ENCODE data around the gene EBNA1BP2. TPM values are rescaled to one million over a fixed set of nuclear protein-coding genes. Genes with fewer than 3 reads are reported as not detected.

Gene EBNA1BP2
- total RNA-seq, 1 experiment from 2014 or later, result 109 TPM

- BruUV-seq (replicated peaks), result no TSS peak
- TF ChIP-seq ATF3 (IDR thresholded peaks at IDR 0.05) (no peak), CBX3 (IDR thresholded peaks at IDR 0.05; ENCODE audit: low read depth) (no peak), YY1 (IDR thresholded peaks at IDR 0.05; ENCODE audit: extremely low read depth, insufficient replicate concordance, low read depth, low read length) (no peak), ZBTB33 (IDR thresholded peaks at IDR 0.05; ENCODE audit: extremely low read depth, insufficient replicate concordance, low read length) (no peak), RAD21 (IDR thresholded peaks at IDR 0.05; ENCODE audit: low read depth) (no peak), CTCF (IDR thresholded peaks at IDR 0.05 in 2 of 3, conservative IDR thresholded peaks at IDR 0.05 in 1 of 3; ENCODE audit: borderline replicate concordance in 1 of 3, insufficient read depth in 1 of 3, low read depth in 2 of 3, low read length in 2 of 3) (no peak), FOSL1 (IDR thresholded peaks at IDR 0.05; ENCODE audit: low read depth) (no peak), POLR2AphosphoS5 (IDR thresholded peaks at IDR 0.05; ENCODE audit: low read depth, low read length) (no peak), SP1 (IDR thresholded peaks at IDR 0.05; ENCODE audit: low read depth) (no peak), SRF (IDR thresholded peaks at IDR 0.05; ENCODE audit: low read depth) (no peak), POLR2A (IDR thresholded peaks at IDR 0.05; ENCODE audit: borderline replicate concordance, extremely low read depth, insufficient read depth, insufficient read length) (no peak), EZH2 (IDR thresholded peaks at IDR 0.05) (no peak)
- Histone ChIP-seq H3K4me2 (ENCODE audit: low read length) (no peak overlapping the region), H3K9ac (ENCODE audit: low read length) (no peak overlapping the region), H3K9me2 (ENCODE audit: insufficient read depth) (no peaks in the 10 kb centered on the region), H3K79me2 (ENCODE audit: insufficient read depth, low read length) (no peaks in the 10 kb centered on the region), H4K20me1 (ENCODE audit: insufficient read depth) (no peaks in the 10 kb centered on the region), H3K36me3 (ENCODE audit: control insufficient read depth in 1 of 2, insufficient read depth in 2 of 2, low read length in 2 of 2) (no peaks in the 10 kb centered on the region), H3K4me3 (replicated peaks in 1 of 2; ENCODE audit: low read depth in 1 of 2, low read length in 2 of 2) (no peak overlapping the region), H3K9me3 (ENCODE audit: control insufficient read depth in 1 of 2, insufficient read depth in 1 of 2, low read depth in 1 of 2, low read length in 2 of 2) (no peaks in the 10 kb centered on the region), H3K4me1 (ENCODE audit: control insufficient read depth in 1 of 2, insufficient read depth in 2 of 2, low read length in 2 of 2) (no peaks in the 10 kb centered on the region), H3K27ac (ENCODE audit: low read depth, low read length) (no peak overlapping the region), H3K27me3 (ENCODE audit: insufficient read depth, low read length) (no peaks in the 10 kb centered on the region), H2AFZ (ENCODE audit: low read depth, low read length, poor library complexity, severe bottlenecking) (no peak overlapping the region)
- no peak for ATAC-seq
- CTCF ChIA-PET, result no interaction called here
- intact Hi-C loops (cut with micrococcal nuclease), result no loop called here
- RAD21 ChIA-PET (ENCODE audit: low non-redundant PET in 1 of 2, low total read pairs in 2 of 2, uncharacterized antibody in 2 of 2, unreplicated experiment in 2 of 2), result no interaction called here
- POLR2A ChIA-PET, result no interaction called here
- DNase-seq (ENCODE audit: low read depth, low spot score), result no peak
These were observed 27.1 kb upstream of the EBNA1BP2 start for GRCh38 chr1:43199093-43199726.
